Kidney tubule cell (primary cell): ENCODE data around the gene RBM4.

Source experiments
- DNase-seq: peaks from one replicate; pipeline ENCODE4 v3.0.0-alpha.2; 2018; ENCODE audit warnings: low spot score

RBM4 gene

GRCh38 chr11:66689661-66690590, 51.4 kb downstream of the RBM4 start:
- no peak for DNase-seq

GRCh38 chr11:66691311-66691980, 52.9 kb downstream of the RBM4 start:
- DNase-seq: no peak

- DNase-seq: no peak
These were observed 53.9 kb downstream of the RBM4 start for GRCh38 chr11:66692446-66692845.

GRCh38 chr11:66692871-66693331, 54.4 kb downstream of the RBM4 start:
- no peak for DNase-seq

GRCh38 chr11:66693356-66694055, 55.0 kb downstream of the RBM4 start:
- no peak for DNase-seq

- no peak for DNase-seq
These were observed 55.5 kb downstream of the RBM4 start for GRCh38 chr11:66694056-66694410.

- peak; percentile 97 for DNase-seq
These were observed 56.3 kb downstream of the RBM4 start for GRCh38 chr11:66694732-66695207.
